Measurements from ENCODE around the gene KLHDC1.

GRCh38 chr14:49796025-49796424 is 103.1 kb downstream of the KLHDC1 start:
- TF ChIP-seq CTCF (conservative IDR thresholded peaks at IDR 0.05; ENCODE audit: low read length) (no peak), EZH2phosphoT487 (IDR thresholded peaks at IDR 0.05; ENCODE audit: borderline replicate concordance, low read depth, low read length) (no peak)
